Ovary (tissue), 9 donors: ENCODE measurements around the gene OTULIN. TPM values are rescaled to one million over a fixed set of nuclear protein-coding genes. Genes with fewer than 3 reads are reported as not detected.
A peak's percentile ranks its signal among the peaks of the same experiment; 100 is the strongest.

ENCODE experiments used
- DNase-seq, 5 donors: peaks; one replicate each; pipeline ENCODE4 v3.0.0-alpha.2; 2019 to 2020
- H3K27ac ChIP-seq, 2 donors: fragments of 200-600 bp; one replicate each; pipeline versions ENCODE4 v1.5.1 to v1.8.0; 2019 to 2022
- H3K27me3 ChIP-seq: fragments of 200-600 bp; one replicate; pipeline ENCODE4 v1.8.0; 2022
- H3K36me3 ChIP-seq: fragments of 200-600 bp; sonication (generic); one replicate; pipeline ENCODE4 v1.5.1; 2019
- H3K4me1 ChIP-seq: one replicate; pipeline ENCODE4 v1.8.1; 2013; ENCODE audit warnings: mild to moderate bottlenecking, moderate library complexity; ENCODE audit not compliant: insufficient read depth
- H3K4me3 ChIP-seq: fragments of 200-600 bp; sonication (generic); one replicate; pipeline ENCODE4 v1.5.1; 2017
- H3K9me3 ChIP-seq, 2 donors: fragments of 200-600 bp in 1 of 2; sonication (generic) in 1 of 2; one replicate each; pipeline versions ENCODE4 v1.5.1 to v1.8.1; 2013 to 2019; ENCODE audit warnings: mild to moderate bottlenecking in 1 of 2, moderate library complexity in 1 of 2
- CTCF ChIP-seq, 3 donors: fragments of 450-650 bp in 2 of 3; fragments of 200-600 bp in 1 of 3; IDR thresholded peaks; one replicate each; pipeline versions ENCODE4 v1.5.1 to v1.8.0; 2016 to 2022; ENCODE audit warnings: antibody characterized with exemption in 3 of 3, mild to moderate bottlenecking in 1 of 3
- EP300 ChIP-seq: sonication (generic); formaldehyde crosslinking; IDR thresholded peaks from one replicate; pipeline ENCODE4 v1.6.1; 2017; ENCODE audit warnings: antibody characterized with exemption
- POLR2A ChIP-seq: fragments of 450-650 bp; IDR thresholded peaks from one replicate; pipeline ENCODE4 v1.6.1; 2017; ENCODE audit warnings: antibody characterized with exemption, mild to moderate bottlenecking, moderate library complexity
- WGBS, 3 donors: extraction: QIAGEN DNeasy Blood & Tissue Kit in 1 of 3; methylation state at CpG; one replicate each; pipeline versions ENCODE4 v1.1.5 to v1.1.7; 2013 to 2017; 5-methylcytosine and 5-hydroxymethylcytosine counted together
- intact Hi-C, 4 donors: fragments of 100-400 bp; cut with DNase I; formaldehyde crosslinking; loops; one replicate each; pipeline versions ENCODE4 v1.11.0 to v1.15.1; 2022 to 2023
- polyA plus RNA-seq, 2 donors: library from polyadenylated mRNA; stranded (reverse); fragments of 200-250 nt in 1 of 2; fragments of 350-450 nt in 1 of 2; fragmentation: Illumina TruSeq in 1 of 2; extraction: RNeasy Lipid Tissue Mini Kit (QIAGEN cat#74804) in 1 of 2; gene quantifications; one replicate each; pipeline ENCODE4 v1.2.3, GENCODE V29; 2013 to 2014
- total RNA-seq, 7 donors: library from RNA; depleted of rRNA in 2 of 7; stranded (reverse); fragments of >200 nt in 2 of 7; fragmentation: NEBNext Ultra II Directional in 3 of 7; extraction: Animal tissue kit (Norgen Biotek cat#: 25700) in 3 of 7; gene quantifications; one replicate each; pipeline versions ENCODE4 v1.1.0 to v1.2.4, GENCODE V29; 2016 to 2023
- donor health status: DM: no; HTN: no; CAD: no; lungs with moderate emphysema.
- donor health status: DM: no; HTN: no; CAD: no.
- donor health status: Bipolar disorder and iron deficiency.
- donor health status: DM: yes; HTN: yes; CAD: no.
- donor health status: DM: no; HTN: no; CAD: no.
- donor health status: DM: yes; HTN: yes; CAD: no.

OTULIN gene
- total and polyA plus RNA-seq, 9 donors, result 4.1 to 29.3 (median 23.3) TPM

- no peaks in the 10 kb centered on the region for H3K9me3 ChIP-seq
- intact Hi-C loops, result no loop called here
- no peaks in the 10 kb centered on the region for H3K4me1 ChIP-seq
- H3K27ac ChIP-seq, result no peak overlapping the region
- peak in 4 of 5 donors; percentile 23 to 56 (median 38) for DNase-seq
- H3K36me3 ChIP-seq, result no peaks in the 10 kb centered on the region
- TF ChIP-seq CTCF (IDR thresholded peaks at IDR 0.05), result no peak
- no peak for TF ChIP-seq POLR2A
- no peak for TF ChIP-seq EP300
- WGBS, 3 donors, result 5 to 6% (median 6%) methylated on average over 3 of the region's 3 CpGs
- no peaks in the 10 kb centered on the region for H3K27me3 ChIP-seq
- H3K4me3 ChIP-seq, result no peak overlapping the region
These were observed 36.2 kb upstream of the OTULIN start for GRCh38 chr5:14628346-14628745.

GRCh38 chr5:14630671-14631070, 33.8 kb upstream of the OTULIN start:
- TF ChIP-seq CTCF (IDR thresholded peaks at IDR 0.05) (no peak), POLR2A (no peak), EP300 (no peak)
- no peak overlapping the region for H3K27ac ChIP-seq
- H3K9me3 ChIP-seq, result no peaks in the 10 kb centered on the region
- no peaks in the 10 kb centered on the region for H3K36me3 ChIP-seq
- no peaks in the 10 kb centered on the region for H3K27me3 ChIP-seq
- WGBS, 3 donors, result 85 to 89% (median 85%) methylated on average over 2 of the region's 2 CpGs
- no peak overlapping the region for H3K4me3 ChIP-seq
- no peak for DNase-seq
- intact Hi-C loops, result no loop called here
- H3K4me1 ChIP-seq, result no peaks in the 10 kb centered on the region

DNA sequence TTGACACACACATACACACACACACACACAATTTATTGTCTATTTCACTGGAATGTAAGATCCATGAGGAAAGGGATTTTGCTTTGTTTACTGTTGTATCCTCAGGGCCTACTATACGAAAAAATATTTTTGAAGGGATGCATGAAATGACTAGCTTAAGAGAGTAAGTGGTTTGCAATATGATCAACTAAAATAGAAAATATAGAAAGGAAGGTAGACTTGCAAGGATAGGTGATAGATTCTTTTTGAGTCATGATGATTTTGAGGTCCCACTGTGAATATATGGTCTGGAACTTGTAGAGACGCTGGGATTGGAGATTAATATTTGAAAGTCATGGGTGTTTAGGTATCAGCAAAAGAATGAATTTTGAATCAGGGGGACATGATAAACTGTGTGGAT, 28.9 kb upstream of the OTULIN start:
- no peaks in the 10 kb centered on the region for H3K4me1 ChIP-seq
- 73 to 81% (median 79%) methylated on average over 2 of the region's 2 CpGs for WGBS, 3 donors
- no peaks in the 10 kb centered on the region for H3K36me3 ChIP-seq
- intact Hi-C loops, result no loop called here
- H3K27ac ChIP-seq, result no peak overlapping the region
- TF ChIP-seq POLR2A (no peak), EP300 (no peak)
- H3K27me3 ChIP-seq, result no peaks in the 10 kb centered on the region
- no peak overlapping the region for H3K4me3 ChIP-seq
- no peak for DNase-seq
- no peaks in the 10 kb centered on the region for H3K9me3 ChIP-seq

- H3K36me3 ChIP-seq, result no peaks in the 10 kb centered on the region
- no peaks in the 10 kb centered on the region for H3K9me3 ChIP-seq
- H3K27ac ChIP-seq, result no peak overlapping the region
- no peak for DNase-seq
- no peaks in the 10 kb centered on the region for H3K27me3 ChIP-seq
- no peak overlapping the region for H3K4me3 ChIP-seq
- TF ChIP-seq EP300, result no peak
- no peak for TF ChIP-seq CTCF (IDR thresholded peaks at IDR 0.05)
- no peak for TF ChIP-seq POLR2A
- WGBS, 3 donors, result 69 to 74% (median 69%) methylated on average over 10 of the region's 10 CpGs
- intact Hi-C loops, result no loop called here
- no peaks in the 10 kb centered on the region for H3K4me1 ChIP-seq
These were observed 23.8 kb upstream of the OTULIN start for GRCh38 chr5:14640765-14641164.

DNA sequence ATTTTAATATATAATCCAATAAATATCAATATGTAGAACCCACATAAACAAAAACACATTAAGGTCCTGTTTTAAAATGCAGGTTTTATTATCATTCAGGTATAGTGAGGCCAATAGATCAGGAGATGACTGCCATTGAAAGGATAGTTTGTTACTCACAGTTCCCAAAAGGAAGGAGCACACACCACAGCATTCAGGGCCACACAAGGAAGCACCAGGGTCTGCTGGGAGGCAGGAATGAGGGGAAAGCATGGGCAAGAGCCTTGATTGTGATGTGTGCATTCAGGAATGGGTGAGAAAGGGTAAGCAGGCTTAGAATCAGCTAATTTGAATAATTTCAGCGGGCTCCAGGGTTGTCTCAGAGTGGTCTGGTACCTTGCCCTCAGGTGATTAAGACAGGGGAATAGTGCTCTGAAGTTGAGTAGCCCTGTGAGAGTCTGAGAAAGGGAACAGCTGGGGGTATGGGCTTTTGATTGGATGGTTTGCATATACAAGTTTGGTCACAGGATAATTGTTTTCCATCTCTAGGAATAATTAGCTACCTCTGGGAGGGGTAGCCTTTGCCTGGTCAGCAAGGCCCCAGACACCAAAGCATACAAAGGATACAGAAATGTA, 19.8 kb upstream of the OTULIN start:
- no peak overlapping the region for H3K4me3 ChIP-seq
- H3K27ac ChIP-seq, result no peak overlapping the region
- TF ChIP-seq POLR2A, result no peak
- TF ChIP-seq CTCF (IDR thresholded peaks at IDR 0.05), result no peak
- no peak for TF ChIP-seq EP300
- no peak for DNase-seq
- intact Hi-C loops, result loop anchor here in 2 of 4 donors (5.0 kb wide), 1 partner anchor 292 kb away; no protein-coding TSS in a partner anchor
- H3K36me3 ChIP-seq, result no peaks in the 10 kb centered on the region
- H3K4me1 ChIP-seq, result no peaks in the 10 kb centered on the region
- 84 to 86% (median 84%) methylated on average over 1 of the region's 1 CpG for WGBS, 3 donors
- H3K9me3 ChIP-seq, result no peaks in the 10 kb centered on the region
- H3K27me3 ChIP-seq, result no peaks in the 10 kb centered on the region
